Uterus (tissue), 4 donors: Measurements from ENCODE around the gene TMEM131. TPM values are rescaled to one million over a fixed set of nuclear protein-coding genes. Genes with fewer than 3 reads are reported as not detected.
A peak's percentile ranks its signal among the peaks of the same experiment; 100 is the strongest.

Source experiments
- DNase-seq, 2 donors: peaks; one replicate each; pipeline ENCODE4 v3.0.0-alpha.2; 2019 to 2020
- H3K27ac ChIP-seq, 2 donors: fragments of 200-600 bp; sonication (generic); 1 replicate in 1 of 2; 2 replicates in 1 of 2; pipeline ENCODE4 v1.5.1; 2016 to 2018
- H3K27me3 ChIP-seq, 2 donors: fragments of 200-600 bp; sonication (generic); one replicate each; pipeline ENCODE4 v1.5.1; 2018 to 2019; ENCODE audit warnings: control low read depth in 1 of 2
- H3K36me3 ChIP-seq, 2 donors: fragments of 200-600 bp; sonication (generic); one replicate each; pipeline ENCODE4 v1.5.1; 2019; ENCODE audit warnings: control low read depth in 1 of 2
- H3K4me1 ChIP-seq, 2 donors: fragments of 200-600 bp; sonication (generic); one replicate each; pipeline ENCODE4 v1.5.1; 2018 to 2019; ENCODE audit warnings: control low read depth in 1 of 2
- H3K4me3 ChIP-seq, 2 donors: fragments of 200-600 bp; sonication (generic); 1 replicate in 1 of 2; 2 replicates in 1 of 2; pipeline ENCODE4 v1.5.1; 2018 to 2019; ENCODE audit warnings: mild to moderate bottlenecking in 1 of 2
- H3K9me3 ChIP-seq, 2 donors: fragments of 200-600 bp; sonication (generic); one replicate each; pipeline ENCODE4 v1.5.1; 2019; ENCODE audit warnings: control low read depth in 1 of 2
- CTCF ChIP-seq, 4 experiments: fragments of 200-600 bp in 2 of 4; fragments of 450-650 bp in 2 of 4; sonication (generic) in 2 of 4; IDR thresholded peaks; one replicate each; pipeline ENCODE4 v1.5.1; 2016 to 2019; ENCODE audit warnings: antibody characterized with exemption in 4 of 4, mild to moderate bottlenecking in 2 of 4, moderate library complexity in 1 of 4
- POLR2A ChIP-seq, 2 donors: fragments of 450-650 bp; IDR thresholded peaks; one replicate each; pipeline ENCODE4 v1.6.1; 2016; ENCODE audit warnings: antibody characterized with exemption in 2 of 2, mild to moderate bottlenecking in 1 of 2, moderate library complexity in 1 of 2
- intact Hi-C: fragments of 100-400 bp; cut with DNase I; formaldehyde crosslinking; loops from one replicate; pipeline ENCODE4 v1.15.1; 2023; ENCODE audit warnings: low total_unique reads
- total RNA-seq, 4 donors: library from RNA; depleted of rRNA in 3 of 4; stranded (reverse); fragments of >200 nt in 3 of 4; gene quantifications; one replicate each; pipeline versions ENCODE4 v1.1.0 to v1.2.4, GENCODE V29; 2014 to 2023
- donor health status: DM: yes; HTN: yes; CAD: no.

TMEM131 gene
- total RNA-seq, 4 donors from 2014 or later, result 14.1 to 62.4 (median 35.4) TPM

- peak overlapping the region in 1 of 2 donors; percentile 90 for H3K27ac ChIP-seq
Observed at GRCh38 chr2:97994476-97994875, 1.3 kb downstream of the TMEM131 start.

GRCh38 chr2:97993926-97994325 is 1.8 kb downstream of the TMEM131 start:
- Histone ChIP-seq H3K36me3 (no peaks in the 10 kb centered on the region), H3K27ac (no peak overlapping the region), H3K4me3 (peak overlapping the region in 1 of 2 donors; percentile 94), H3K27me3 (no peaks in the 10 kb centered on the region), H3K4me1 (peaks cover 5 to 7% of the 10 kb centered on the region in 2 donors), H3K9me3 (no peaks in the 10 kb centered on the region)
- intact Hi-C loops, result no loop called here
- DNase-seq, result no peak
- no peak for TF ChIP-seq POLR2A (IDR thresholded peaks at IDR 0.05)
- no peak for TF ChIP-seq CTCF (IDR thresholded peaks at IDR 0.05)

More at GRCh38 chr2:97994476-97994875, 1.3 kb downstream of the TMEM131 start:
- peak overlapping the region; percentile 51 to 94 for H3K4me3 ChIP-seq
- no peaks in the 10 kb centered on the region for H3K27me3 ChIP-seq
- intact Hi-C loops, result no loop called here
- H3K36me3 ChIP-seq, result no peaks in the 10 kb centered on the region
- H3K9me3 ChIP-seq, result no peaks in the 10 kb centered on the region
- H3K4me1 ChIP-seq, result peaks cover 5 to 7% of the 10 kb centered on the region in 2 donors
- no peak for DNase-seq
- TF ChIP-seq POLR2A (IDR thresholded peaks at IDR 0.05), result no peak
- no peak for TF ChIP-seq CTCF (IDR thresholded peaks at IDR 0.05)

- H3K27ac ChIP-seq, result no peak overlapping the region
- H3K36me3 ChIP-seq, result no peaks in the 10 kb centered on the region
- no peak for DNase-seq
- H3K4me3 ChIP-seq, result no peak overlapping the region
- intact Hi-C loops, result no loop called here
- peaks cover 5 to 7% of the 10 kb centered on the region in 2 donors for H3K4me1 ChIP-seq
- no peaks in the 10 kb centered on the region for H3K27me3 ChIP-seq
- no peaks in the 10 kb centered on the region for H3K9me3 ChIP-seq
- TF ChIP-seq CTCF (IDR thresholded peaks at IDR 0.05), result no peak
- TF ChIP-seq POLR2A (IDR thresholded peaks at IDR 0.05), result no peak
Observed at GRCh38 chr2:97992836-97993825, 2.6 kb downstream of the TMEM131 start.

GRCh38 chr2:97991081-97991856 is 4.5 kb downstream of the TMEM131 start:
- H3K4me1 ChIP-seq, result peaks cover 5 to 7% of the 10 kb centered on the region in 2 donors
- no peak overlapping the region for H3K27ac ChIP-seq
- no peaks in the 10 kb centered on the region for H3K9me3 ChIP-seq
- H3K4me3 ChIP-seq, result no peak overlapping the region
- no peak for TF ChIP-seq CTCF (IDR thresholded peaks at IDR 0.05)
- TF ChIP-seq POLR2A (IDR thresholded peaks at IDR 0.05), result no peak
- no peak for DNase-seq
- H3K36me3 ChIP-seq, result no peaks in the 10 kb centered on the region
- no peaks in the 10 kb centered on the region for H3K27me3 ChIP-seq
- intact Hi-C loops, result no loop called here
